ENCODE results near the gene ARL3.
"Not testable (repeated sequence)": the region's sequence is repeated elsewhere in the genome, so short reads cannot be mapped to it uniquely, and the experiment has no call there.

Gene ARL3

DNA sequence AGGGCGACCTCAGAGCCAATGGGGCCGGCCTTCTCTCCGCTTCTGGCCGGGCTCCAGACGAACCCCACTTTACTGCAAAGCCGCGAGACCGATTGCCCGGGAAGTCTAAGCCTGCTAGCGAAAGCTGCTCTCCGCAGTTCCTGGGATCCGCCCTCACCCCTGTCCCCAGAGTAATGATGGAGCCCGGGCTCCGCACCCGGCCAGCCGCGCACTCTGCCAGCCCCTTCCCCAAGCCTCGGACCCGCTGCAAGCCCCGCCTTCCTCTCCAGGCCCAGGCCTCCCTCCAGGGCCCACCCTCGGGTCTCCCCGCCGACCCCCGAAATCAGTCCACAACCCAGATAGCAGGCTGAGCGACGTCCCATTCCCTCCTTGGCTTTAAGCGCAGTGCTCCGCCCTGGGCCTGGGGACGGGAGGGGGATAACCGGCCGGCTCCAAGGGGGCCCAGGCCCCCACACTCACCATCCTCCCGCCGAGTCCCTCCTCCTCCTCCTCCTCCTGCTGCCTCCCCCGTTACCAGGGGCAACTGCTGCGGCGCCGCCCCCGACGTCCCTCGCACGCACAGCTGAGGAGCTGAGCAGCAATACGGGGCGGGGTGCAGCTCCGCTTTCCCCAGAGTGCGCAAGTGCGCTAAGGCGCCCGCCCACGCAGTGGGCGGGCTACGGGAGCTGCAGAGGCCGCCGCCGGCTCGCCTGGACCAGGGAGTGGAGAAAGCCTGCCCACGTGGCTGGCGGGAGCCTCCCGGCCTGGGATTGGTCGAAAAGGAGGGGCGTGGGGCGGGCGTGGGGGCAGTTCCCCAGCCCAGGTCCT lies at the start of gene ARL3:
Gene ARL3 (minus strand): TSS at position 584 of the 807 bp plus-strand sequence. CDS start 122 bp downstream, at position 462.
- FAIRE-seq: no peak

- no peak for FAIRE-seq
These were observed 48.9 kb upstream of the ARL3 start for GRCh38 chr10:102763037-102763607.

GRCh38 chr10:102762401-102763015 lies 48.3 kb upstream of the ARL3 start:
- FAIRE-seq: no peak

DNA sequence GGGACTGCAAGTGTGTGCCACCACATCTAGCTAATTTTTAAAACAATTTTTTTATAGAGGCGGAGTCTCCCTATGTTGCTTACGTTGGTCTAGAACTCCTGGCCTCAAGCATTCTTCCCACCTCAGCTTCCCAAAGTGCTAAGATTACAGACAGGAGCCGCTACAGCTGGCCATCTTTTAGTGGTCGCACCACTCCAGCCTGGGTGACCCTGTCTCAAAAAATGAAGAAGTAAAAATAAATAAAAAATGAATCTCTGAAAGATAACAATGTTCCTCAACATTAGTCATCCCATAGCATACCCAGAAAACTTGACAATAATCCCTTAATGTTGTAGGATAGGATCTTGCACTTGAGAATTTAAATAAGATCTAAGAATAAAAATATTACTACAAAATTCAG lies 47.8 kb upstream of the ARL3 start:
- no peak for FAIRE-seq

DNA sequence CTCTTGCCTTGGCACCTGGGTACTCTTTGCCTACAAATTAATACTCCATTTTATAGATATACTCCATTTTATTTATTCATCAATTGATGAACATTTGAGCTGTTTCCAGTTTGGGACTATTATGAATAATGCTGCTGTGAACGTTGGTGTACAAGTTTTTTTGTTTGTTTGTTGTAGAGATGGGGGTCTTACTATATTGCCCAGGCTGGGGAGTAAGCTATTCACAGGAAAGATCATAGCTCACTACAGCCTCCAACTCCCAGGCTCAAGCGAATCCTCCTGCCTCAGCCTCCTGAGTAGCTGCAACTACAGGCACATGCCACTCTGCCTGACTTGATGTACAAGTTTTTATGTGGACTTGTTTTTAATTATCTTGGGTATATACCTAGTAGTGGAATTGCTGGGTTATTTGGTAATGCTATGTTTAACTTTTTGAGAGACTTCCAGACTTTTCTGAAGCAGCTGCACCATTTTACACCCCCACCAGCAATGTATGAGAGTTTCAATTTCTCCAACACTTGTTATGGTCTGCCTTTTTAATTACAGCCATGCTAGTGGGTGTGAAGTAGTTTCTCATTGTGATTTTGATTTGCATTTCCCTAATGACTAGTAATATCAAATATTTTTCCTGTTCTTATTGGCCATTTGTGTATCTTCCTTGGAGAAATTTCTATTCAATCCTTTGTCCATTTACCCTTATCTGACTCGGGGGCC lies 45.5 kb upstream of the ARL3 start:
- no peak for FAIRE-seq

DNA sequence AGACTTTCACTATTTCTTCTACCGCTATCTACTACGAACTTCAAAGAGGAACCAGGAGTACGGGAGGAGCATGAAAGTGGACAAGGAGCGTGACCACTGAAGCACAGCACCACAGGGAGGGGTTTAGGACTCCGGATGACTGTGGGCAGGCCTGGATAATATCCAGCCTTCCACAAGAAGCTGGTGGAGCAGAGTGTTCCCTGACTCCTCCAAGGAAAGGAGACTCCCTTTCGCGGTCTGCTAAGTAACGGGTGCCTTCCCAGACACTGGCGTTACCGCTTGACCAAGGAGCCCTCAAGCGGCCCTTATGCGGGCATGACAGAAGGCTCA lies 44.7 kb upstream of the ARL3 start:
- FAIRE-seq: not testable (repeated sequence)

- no peak for FAIRE-seq
These were observed 44.2 kb upstream of the ARL3 start for GRCh38 chr10:102758240-102758932.

DNA sequence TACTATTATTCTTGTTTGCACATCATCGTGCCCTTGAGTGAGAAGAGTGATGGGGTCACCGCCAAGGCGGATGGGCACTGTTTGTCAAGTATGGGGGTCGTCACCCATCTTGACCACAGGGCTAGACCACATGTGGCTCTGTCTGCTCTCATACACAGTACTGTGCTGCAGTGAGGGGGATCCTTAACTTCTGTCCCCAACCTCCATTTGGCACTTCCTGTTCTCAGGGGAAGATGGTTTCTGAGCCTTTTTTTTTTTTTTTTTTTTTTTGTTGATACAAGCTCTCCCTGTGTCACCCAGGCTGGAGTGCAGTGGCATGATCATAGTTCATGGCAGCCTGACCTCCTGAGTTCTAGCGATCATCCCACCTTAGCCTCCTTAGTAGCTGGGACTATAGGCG lies 43.1 kb upstream of the ARL3 start:
- FAIRE-seq: no peak

GRCh38 chr10:102753718-102754117 lies 39.5 kb upstream of the ARL3 start:
- FAIRE-seq: no peak

DNA sequence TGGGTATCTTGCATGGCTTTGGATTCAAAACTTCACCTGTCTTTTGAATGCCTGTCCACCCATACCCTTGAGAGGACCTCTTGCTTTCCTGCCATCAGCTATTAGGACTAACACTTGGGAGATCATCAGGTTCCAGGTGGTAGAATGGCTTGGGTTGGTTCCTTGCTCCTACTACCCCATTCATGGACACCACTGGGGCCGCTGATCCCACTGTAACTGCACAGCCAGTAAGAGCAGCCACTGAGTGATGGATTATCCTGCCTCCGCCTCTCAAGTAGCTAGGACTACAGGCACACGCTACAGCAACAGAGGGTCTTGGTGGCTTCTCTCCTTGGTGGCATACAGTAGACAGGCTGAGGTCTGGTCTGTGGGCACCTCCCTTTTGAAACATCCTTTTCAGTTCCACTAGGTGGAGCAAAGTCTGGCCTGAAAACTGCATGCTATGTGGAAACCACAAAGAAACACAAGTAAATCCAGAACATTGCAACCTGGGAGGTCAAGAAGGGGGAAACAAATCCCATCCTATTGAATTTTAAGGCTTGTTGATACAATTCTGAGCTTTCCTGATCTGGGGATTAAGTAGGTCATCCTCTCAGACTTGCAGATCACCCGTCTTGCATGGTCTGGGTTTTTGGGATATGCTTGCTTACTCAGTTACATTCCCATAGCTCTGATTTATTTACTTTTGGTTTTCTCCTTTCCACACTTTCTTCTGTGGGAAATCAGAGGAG lies 38.9 kb upstream of the ARL3 start:
- no peak for FAIRE-seq

GRCh38 chr10:102752266-102752930 lies 38.2 kb upstream of the ARL3 start:
- FAIRE-seq: no peak

- FAIRE-seq: no peak
These were observed 31.0 kb upstream of the ARL3 start for GRCh38 chr10:102745157-102745556.

- FAIRE-seq: no peak
These were observed 30.3 kb upstream of the ARL3 start for GRCh38 chr10:102744374-102745051.

GRCh38 chr10:102743588-102744373 lies 29.6 kb upstream of the ARL3 start, which contains the start of gene WBP1L:
Gene WBP1L (plus strand): TSS chr10:102743948. CDS start chr10:102744054, 106 bp downstream.
- FAIRE-seq: peak; percentile 97

DNA sequence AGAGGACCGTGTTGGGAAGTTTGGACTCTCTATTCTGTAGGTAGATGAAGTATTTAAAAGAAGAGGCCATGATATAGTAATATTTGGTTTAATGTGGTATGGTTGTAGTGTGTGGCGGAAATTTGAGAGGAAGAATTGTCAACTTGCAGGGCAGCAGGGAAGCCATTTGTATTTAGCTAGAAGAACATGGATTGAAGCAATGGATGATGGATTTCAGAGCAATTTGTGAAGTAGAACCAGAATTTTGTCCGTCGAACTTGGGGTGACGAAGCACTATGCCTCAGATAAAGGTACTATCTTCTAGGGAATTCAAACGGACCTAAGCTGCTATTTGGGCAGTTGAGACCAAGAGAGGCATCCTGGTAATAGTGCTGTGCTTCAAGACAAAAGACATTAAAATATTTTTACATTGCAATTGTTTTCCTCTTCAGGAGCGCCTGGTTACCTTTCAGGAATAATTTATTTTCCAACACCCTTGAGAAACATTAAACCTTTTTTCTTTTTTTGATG lies 28.9 kb upstream of the ARL3 start:
- no peak for FAIRE-seq

DNA sequence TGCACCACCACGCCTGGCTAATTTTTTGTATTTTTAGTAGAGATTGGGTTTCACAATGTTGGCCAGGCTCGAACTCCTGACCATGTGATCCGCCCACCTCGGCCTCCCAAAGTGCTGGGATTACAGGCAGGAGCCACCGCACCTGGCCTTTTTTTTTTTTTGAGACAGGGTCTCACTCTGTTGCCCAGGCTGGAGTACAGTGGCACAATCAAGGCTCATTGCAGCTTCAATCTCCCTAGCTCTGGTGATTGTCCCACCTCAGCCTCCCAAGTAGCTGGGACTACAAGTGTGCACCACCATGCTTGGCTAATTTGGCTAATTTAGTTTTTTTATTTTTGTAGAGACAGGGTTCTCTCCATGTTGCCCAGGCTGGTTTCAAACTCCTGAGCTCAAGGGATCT lies 28.1 kb upstream of the ARL3 start:
- not testable (repeated sequence) for FAIRE-seq

GRCh38 chr10:102741726-102742237 lies 27.6 kb upstream of the ARL3 start:
- no peak for FAIRE-seq

DNA sequence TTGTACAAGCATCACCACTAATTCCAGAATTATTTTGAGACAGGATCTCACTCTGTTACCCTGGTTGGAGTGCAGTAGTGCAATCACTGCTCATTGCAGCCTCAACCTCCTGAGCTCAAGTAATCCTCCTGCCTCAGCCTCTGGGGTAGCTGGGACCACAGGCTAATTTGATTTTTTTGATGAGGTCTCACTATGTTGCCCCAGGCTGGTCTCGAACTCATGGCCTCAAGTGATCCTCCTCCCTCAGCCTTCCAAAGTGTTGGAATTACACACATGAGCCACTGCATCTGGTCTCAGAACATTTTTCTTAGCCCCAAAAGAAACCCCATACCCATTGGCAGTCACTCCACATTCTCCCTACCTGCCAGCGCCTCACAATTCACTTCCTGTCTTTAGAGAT lies 26.0 kb upstream of the ARL3 start:
- FAIRE-seq: no peak

DNA sequence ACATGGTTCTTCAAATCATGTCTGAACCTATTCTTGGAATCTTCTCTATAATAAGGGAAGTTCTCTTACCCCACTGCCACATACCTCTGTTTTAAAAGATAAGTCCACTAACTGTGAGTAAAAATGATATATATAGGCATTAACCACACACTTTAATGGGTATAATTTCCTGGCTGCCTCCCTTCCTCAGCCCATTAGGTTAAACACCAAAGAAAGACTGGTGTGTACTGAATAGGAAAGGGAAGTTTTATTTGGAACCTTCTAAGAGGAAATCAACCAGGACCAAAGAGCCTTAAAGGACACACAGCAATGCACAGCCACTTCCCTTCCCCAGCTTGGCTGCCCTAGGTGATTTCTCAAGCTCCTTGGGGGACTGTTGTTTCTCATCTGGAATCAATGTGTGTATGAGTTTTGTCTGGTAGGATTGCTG lies 24.5 kb upstream of the ARL3 start:
- no peak for FAIRE-seq
